Stimulated activated CD4-positive, alpha-beta T cell treated with anti-CD3 and anti-CD28 coated beads, Interleukin-1b, Interleukin-23, amount 100 ng/mL, for 1 hour (primary cell): Measurements from ENCODE around the gene TMEM231.
"Not testable (repeated sequence)": the region's sequence is repeated elsewhere in the genome, so short reads cannot be mapped to it uniquely, and the experiment has no call there.

Experiments
- DNase-seq, 2 donors: peaks; one replicate each; pipeline ENCODE4 v3.0.0-alpha.2; 2020; ENCODE audit warnings: low read depth in 2 of 2

TMEM231 gene

GRCh38 chr16:75532142-75532765, 23.8 kb downstream of the TMEM231 start:
- no peak for DNase-seq

DNA sequence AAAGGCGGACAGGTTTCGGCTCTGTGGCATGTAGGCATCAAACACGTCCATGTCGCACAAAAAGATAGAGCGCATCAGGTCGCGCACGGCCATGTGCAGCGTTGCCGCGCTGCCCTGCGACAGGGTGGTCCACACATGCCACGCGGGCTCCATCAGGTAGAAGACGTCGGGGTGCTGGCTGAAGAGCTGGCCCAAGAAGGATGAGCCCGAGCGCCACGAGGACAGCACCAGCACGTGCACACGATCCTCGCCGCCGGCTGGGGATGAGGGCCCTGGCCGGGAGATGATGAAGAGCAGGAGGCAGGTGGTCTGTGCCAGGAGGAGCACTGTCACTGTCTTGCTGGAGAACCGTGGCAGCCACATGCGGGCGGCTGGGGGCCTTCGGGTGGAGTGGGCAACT, 26.1 kb downstream of the TMEM231 start:
- DNase-seq: no peak

- DNase-seq: no peak
These were observed 26.8 kb downstream of the TMEM231 start for GRCh38 chr16:75529056-75529905.

DNA sequence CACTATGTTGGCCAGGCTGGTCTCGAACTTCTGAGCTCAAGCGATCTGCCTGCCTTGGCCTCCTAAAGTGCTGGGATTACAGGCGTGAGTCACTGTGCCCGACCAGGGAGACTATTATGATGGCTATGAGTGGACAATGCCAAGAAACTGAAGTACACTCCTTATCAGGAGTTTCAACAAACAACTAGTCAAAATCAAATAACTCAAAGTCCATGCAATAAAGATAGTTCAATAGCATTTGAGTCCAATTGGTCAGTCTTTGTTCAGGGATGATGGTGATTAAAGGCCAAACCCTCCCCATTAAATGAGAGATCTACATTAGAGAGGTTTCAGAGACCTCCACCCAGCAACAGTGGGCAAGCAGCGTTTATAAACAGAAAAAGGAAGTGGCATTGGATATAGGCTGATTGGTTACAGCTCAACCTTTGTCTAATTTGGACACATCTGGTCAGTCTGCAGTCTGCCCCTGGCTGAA, 28.2 kb downstream of the TMEM231 start:
- DNase-seq: no peak

DNA sequence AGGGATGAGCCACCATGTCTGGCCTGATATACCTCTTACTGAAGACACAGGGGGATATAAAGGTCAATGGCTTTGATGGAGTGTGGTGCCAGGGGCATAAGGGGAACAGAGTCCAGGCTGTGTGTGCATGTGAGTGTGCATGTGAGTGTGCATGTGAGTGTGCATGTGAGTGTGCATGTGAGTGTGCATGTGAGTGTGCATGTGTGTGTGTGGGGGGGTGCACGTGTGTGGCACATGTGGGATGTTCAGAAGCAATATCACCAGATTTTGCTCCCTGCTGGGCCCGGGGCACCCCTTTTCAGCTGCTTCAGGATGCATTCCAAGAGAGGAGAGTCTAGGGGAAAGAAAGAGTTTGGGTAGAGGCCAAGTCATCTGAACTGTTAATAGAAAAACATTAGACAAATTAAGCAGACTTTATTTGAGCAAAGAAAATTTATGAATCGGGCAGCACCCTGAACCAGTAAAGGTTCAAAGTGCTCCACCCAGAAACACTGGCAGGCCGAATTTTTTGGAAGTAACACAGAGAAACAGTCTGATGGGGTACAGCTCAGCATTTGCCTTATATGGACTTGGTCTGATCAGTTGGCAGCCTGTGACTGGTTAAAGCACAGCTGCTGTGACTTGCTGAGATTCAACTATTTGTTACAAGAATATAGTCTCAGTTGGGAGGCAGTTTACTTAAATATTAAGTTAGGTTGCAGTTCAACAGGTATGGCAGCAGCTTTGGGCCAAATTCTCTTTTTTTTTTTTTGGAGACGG, 29.8 kb downstream of the TMEM231 start:
- DNase-seq: no peak

GRCh38 chr16:75519175-75519574, 36.9 kb downstream of the TMEM231 start:
- no peak for DNase-seq

DNA sequence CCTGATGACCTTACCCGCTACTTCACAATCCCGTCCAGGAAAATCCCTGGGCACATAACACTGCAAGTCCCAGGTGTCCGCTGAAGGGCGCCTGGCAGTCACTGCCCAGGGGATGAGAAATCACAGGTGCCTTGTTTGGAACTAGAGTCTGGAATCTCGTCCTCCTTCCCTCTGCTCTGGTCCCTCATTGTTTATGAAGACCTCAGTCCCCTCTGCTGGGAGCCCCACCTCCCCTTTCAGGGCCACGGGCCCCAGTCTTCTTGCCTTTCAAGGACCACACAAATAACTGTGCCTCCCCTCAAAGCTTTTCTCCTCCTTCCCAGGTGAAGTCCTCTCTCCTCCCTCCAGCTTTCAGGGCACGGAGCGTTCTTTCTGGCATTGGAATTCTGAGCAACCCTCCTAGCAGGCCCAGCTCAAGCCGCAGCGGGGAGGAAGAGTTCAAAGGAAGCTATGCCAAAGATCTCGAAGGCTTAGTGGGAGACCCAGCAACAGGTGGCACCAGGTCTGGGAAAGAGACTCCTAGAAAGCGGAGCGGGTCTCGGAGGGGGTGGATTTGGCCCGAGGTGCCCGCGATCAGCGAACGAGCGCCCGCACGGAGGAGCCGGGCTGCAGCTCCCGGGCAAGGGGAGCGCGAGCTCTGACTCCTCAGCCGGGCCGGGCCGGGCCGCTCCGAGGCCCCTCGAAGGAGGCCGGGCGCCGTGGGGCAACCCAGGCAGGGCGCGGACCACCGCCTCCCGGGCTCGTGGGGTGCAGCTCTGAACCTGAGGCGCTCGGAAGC, 39.7 kb downstream of the TMEM231 start:
- not testable (repeated sequence) for DNase-seq

DNA sequence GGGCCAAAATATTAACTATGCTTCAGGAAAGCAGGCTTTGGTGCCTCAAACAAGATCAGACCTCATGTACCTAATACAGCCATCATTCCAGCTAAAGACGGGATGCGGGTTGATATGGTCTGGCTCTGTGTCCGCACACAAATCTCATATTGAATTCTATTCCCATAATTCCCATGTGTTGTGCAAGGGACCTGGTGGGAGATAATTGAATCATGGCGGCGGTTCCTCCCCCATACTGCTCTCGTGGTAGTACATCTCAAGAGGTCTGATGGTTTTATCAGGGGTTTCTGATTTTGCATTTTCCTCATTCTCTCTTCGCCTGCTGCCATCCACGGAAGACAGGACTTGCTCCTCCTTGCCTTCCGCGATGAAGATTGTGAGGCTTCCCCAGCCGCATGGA, 41.8 kb downstream of the TMEM231 start:
- DNase-seq: no peak

DNA sequence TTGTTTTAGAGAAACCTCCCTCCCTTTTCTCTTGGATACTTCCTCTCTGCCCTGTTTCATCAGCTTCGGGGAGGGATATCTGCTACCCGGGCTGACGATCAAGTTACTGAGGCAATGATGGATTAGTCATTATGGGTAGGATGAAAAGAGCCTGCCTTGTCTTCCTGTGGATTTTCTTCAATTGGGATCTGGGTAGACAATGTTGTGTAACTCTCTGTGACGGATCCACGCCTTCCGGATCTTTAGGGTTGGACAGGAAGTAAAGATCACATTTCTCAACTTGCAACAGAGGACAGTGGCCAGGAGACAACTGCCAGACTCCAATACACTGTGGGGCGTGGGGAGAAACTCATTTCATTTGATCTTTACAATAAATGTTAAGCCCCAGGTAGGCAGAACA, 49.5 kb downstream of the TMEM231 start:
- DNase-seq: no peak

DNA sequence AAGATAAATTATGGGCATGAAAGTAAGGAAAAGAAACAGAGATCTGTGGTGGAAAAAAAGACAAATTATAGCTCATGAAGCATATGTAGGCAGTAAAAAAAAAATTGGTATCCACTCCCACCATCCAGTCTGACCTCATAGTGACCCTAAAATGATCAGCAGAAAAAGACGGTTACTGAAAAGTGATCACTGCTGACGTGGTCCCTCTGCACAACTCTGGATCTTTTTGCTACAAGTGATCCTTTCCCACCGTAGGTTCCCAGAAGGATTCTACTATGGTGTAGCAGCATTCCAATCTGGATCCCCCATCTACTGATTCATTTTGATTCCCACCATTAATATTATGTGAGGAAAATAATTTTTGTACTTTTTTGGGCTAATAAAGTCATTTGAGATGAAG, 49.9 kb downstream of the TMEM231 start:
- DNase-seq: no peak

- DNase-seq: no peak
These were observed 52.3 kb downstream of the TMEM231 start for GRCh38 chr16:75503801-75504200.

- no peak for DNase-seq
These were observed 53.0 kb downstream of the TMEM231 start for GRCh38 chr16:75502916-75503605.

DNA sequence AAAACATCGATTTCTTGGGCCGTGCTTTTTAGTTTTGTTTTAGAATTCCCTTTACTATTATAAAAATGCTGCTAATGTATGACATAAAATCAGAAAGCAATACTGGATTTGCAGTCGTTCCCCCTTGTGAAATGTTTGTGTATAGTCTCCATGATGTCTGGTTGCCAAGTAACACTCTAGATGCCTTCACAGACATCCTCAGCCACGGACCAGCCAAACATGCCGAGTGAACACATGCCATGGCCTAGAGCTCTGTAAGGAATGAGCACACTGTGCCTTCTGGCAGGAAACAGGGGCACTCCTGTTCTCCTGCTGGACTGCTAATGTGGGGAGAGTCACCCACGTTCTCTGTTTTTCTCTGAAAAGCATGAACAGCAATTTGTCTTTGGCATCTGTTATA, 54.2 kb downstream of the TMEM231 start:
- not testable (repeated sequence) for DNase-seq

DNA sequence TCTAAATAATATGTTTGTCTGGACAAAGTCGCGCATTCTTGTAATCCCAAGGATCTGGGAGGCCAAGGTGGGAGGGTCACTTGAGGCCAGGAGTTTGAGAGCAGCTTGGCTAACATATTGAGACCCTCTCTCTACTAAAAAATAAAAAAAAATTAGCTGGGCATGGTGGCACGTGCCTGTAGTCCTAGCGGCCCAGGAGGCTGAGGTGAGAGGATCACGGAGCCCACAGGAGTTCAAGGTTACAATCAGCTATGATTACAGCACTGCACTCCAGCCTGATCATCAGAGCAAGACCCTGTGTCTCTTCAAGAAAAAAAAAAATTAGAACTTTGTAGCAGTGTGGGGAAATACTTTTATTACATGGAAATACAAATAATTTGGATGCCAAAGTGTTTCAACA, 54.7 kb downstream of the TMEM231 start:
- no peak for DNase-seq

DNA sequence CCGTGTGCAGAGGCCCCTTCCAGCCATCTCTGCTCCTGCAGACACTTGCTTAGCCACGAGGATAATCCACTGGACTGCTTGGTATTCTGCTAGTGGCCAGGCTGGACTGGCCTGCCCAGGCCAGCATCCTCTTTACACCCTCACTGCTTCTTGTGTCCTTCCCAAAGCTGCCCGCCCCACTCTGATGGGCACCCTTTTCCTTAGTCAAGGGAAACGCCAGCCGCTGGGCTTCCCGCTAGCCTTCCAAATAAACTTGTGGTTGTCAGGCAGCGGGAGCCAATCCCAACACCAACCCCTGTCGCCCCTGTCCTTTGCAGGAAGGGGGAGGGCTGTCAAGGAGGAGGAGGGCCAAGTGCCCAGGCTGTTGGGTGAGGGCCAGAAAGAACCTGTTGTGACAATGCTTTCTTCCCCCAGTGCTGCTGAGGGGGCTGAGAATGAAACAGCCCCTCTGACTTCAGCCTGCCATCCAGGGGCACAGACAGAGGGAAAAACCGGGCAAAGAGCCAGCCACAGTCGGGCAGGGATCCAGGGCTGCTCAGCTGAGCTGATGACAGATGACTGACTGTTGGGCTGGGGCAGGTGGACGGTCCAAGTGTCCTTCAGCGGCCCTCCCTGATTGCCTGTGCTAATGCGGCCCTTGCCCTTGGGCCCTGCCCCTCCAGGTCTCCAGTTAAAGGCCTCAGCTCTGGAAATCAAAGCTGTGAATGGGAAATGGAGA, 57.3 kb downstream of the TMEM231 start:
- not testable (repeated sequence) for DNase-seq

DNA sequence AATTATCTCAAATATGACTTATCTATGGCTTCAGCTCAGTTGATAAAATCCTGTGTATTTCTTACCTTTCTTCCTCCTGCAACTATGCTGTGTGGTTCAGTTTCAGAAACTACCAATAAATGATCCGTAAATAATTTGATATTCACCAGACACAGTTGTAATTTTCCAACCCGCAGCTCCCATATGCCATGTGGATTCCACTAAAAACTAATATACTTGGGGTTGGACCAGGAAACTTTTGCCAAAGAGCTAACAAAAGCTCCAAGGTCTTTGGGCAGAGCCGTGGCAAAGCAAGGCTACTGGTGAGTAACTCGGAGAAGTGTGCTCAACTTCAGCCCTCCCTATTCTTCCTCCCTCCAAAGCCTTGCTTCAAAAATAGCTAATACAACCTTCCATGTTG, 58.5 kb downstream of the TMEM231 start:
- DNase-seq: no peak

DNA sequence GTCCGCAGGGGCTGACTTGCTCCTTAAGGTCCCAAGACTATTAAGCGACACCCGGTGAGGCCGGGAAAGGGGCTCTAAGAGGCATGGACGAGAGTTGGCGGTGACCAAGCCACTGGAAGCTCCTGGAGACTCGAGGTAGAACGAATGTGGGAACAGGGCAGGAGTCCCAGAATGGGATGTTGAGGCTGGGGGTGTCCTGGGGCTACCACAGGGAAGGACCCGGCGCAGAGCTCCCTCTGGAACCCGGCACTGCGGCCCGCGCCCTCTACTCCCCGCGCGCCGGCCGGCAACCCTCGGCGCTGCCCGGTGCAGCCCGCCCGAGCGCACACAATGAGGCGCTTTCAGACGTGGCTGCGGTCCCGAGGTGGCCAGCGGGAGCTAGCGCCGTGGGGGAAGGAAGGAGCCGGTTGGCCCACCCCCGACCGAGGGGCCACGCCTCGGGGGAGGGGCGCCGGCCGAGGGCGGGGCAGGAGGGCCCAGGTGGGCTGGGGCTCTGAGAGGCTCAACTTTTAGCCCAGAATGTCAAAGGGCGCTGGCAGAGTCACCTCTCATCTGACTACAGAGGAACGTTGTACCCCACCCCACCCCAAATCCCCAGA, 60.9 kb downstream of the TMEM231 start, which contains the start of gene CHST6:
TSS of gene CHST6 (minus strand) at position 366 of the 599 bp plus-strand sequence. CDS start 15,613 bp downstream, outside the sequence.
- DNase-seq: peak in 1 of 2 donors; percentile 9

DNA sequence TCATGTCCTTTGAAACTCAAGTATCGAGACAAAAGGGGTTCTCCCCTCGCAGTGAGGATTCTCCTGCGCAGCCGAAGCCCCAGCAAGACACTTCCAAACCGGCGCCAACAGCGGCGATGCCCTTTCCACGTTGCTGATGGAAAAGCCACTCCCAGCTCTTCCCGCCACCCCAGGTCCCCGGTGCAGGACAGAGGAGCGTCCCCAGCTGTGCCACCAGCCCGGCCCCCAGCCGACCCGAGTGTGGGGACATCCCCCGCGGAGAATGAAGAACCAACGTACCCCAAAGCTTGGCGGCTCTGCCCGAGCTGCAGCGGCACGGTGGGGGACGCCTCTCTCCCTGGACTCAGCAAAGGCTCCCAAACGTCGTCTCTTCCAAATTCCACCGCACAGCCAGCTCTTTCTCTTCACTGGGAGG, 61.4 kb downstream of the TMEM231 start:
- no peak for DNase-seq

- DNase-seq: no peak
These were observed 61.9 kb downstream of the TMEM231 start for GRCh38 chr16:75494184-75494583.

- no peak for DNase-seq
These were observed 64.2 kb downstream of the TMEM231 start for GRCh38 chr16:75491876-75492275.
